Bronchial epithelial cell (primary cell): ENCODE measurements around the gene ELMO3. TPM values are rescaled to one million over a fixed set of nuclear protein-coding genes. Genes with fewer than 3 reads are reported as not detected.

Experiments
- DNase-seq: peaks from one replicate; pipeline ENCODE4 v3.0.0-alpha.2; 2010; ENCODE audit warnings: low read depth
- FAIRE-seq: peaks from 2 replicates; lab custom pipeline; 2011; peaks lifted over from hg19 to GRCh38; lab: Jason Lieb, UNC
- H3K27me3 ChIP-seq: 2 replicates; pipeline ENCODE4 v1.5.1; 2011; ENCODE audit warnings: low read length; ENCODE audit not compliant: control insufficient read depth, insufficient read depth
- H3K36me3 ChIP-seq: 2 replicates; pipeline ENCODE4 v1.5.1; 2011; ENCODE audit warnings: low read length; ENCODE audit not compliant: control insufficient read depth, insufficient read depth
- H3K4me3 ChIP-seq: 2 replicates; pipeline ENCODE4 v1.5.1; 2011; ENCODE audit warnings: mild to moderate bottlenecking, low read depth, low read length, control low read depth
- CTCF ChIP-seq: IDR thresholded peaks from 2 replicates; pipeline ENCODE4 v1.5.1; 2011; ENCODE audit warnings: mild to moderate bottlenecking, moderate library complexity, low read length, control low read depth, inconsistent platforms; ENCODE audit not compliant: insufficient read depth, severe bottlenecking
- total RNA-seq: library from RNA; depleted of rRNA; stranded (reverse); fragments of >200 nt; gene quantifications from 2 replicates; pipeline ENCODE4 v1.2.1, GENCODE V29; 2014

ELMO3 gene
- total RNA-seq, 1 donor from 2014 or later, result 44.0 TPM

GRCh38 chr16:67238806-67239470, 40.0 kb downstream of the ELMO3 start:
- Histone ChIP-seq H3K27me3 (no peaks in the 10 kb centered on the region), H3K36me3 (peaks cover 18% of the 10 kb centered on the region), H3K4me3 (no peak overlapping the region)
- no peak for TF ChIP-seq CTCF
- FAIRE-seq (no peak), DNase-seq (no peak)

- peak; percentile 83 for DNase-seq
- FAIRE-seq, result no peak
- Histone ChIP-seq H3K27me3 (no peaks in the 10 kb centered on the region), H3K36me3 (peaks cover 17% of the 10 kb centered on the region), H3K4me3 (no peak overlapping the region)
- TF ChIP-seq CTCF, result no peak
These were observed 41.6 kb downstream of the ELMO3 start for GRCh38 chr16:67240506-67240905.

- Histone ChIP-seq H3K36me3 (peaks cover 12% of the 10 kb centered on the region), H3K27me3 (no peaks in the 10 kb centered on the region), H3K4me3 (no peak overlapping the region)
- peak; percentile 87 for DNase-seq
- FAIRE-seq, result no peak
- TF ChIP-seq CTCF, result no peak
These were observed 42.3 kb downstream of the ELMO3 start for GRCh38 chr16:67241008-67241900.

GRCh38 chr16:67242138-67242730, 43.3 kb downstream of the ELMO3 start:
- FAIRE-seq, result no peak
- TF ChIP-seq CTCF, result no peak
- Histone ChIP-seq H3K4me3 (no peak overlapping the region), H3K36me3 (peaks cover 7% of the 10 kb centered on the region), H3K27me3 (no peaks in the 10 kb centered on the region)
- no peak for DNase-seq

GRCh38 chr16:67243481-67243880, 44.5 kb downstream of the ELMO3 start:
- no peak for FAIRE-seq
- TF ChIP-seq CTCF, result no peak
- DNase-seq, result no peak

More at GRCh38 chr16:67243481-67243880, 44.5 kb downstream of the ELMO3 start:
- H3K27me3 ChIP-seq, result no peaks in the 10 kb centered on the region
- no peak overlapping the region for H3K4me3 ChIP-seq
- H3K36me3 ChIP-seq, result no peaks in the 10 kb centered on the region
